Neural cell (in vitro differentiated cells): ENCODE measurements around the gene MAMLD1.

Source experiments
- EP300 ChIP-seq: fragments of 450-650 bp; conservative IDR thresholded peaks from 2 replicates; pipeline ENCODE4 v1.6.1; 2014; ENCODE audit warnings: antibody characterized with exemption, mild to moderate bottlenecking, moderate library complexity; ENCODE audit not compliant: poor library complexity, severe bottlenecking
- EZH2 ChIP-seq: fragments of 200-600, 300-800 bp; shearing (Covaris generic), sonication (generic); IDR thresholded peaks from 2 replicates; pipeline ENCODE4 v1.6.1; 2014; ENCODE audit warnings: antibody characterized with exemption, low read length, borderline replicate concordance, mild to moderate bottlenecking; ENCODE audit not compliant: insufficient read depth, poor library complexity, severe bottlenecking
- POLR2AphosphoS5 ChIP-seq: IDR thresholded peaks from 2 replicates; pipeline ENCODE4 v1.6.1; 2012
- RAD21 ChIP-seq: fragments of 450-650 bp; conservative IDR thresholded peaks from 2 replicates; pipeline ENCODE4 v1.6.1; 2014; ENCODE audit warnings: antibody characterized with exemption, mild to moderate bottlenecking, moderate library complexity
- SMC3 ChIP-seq: fragments of 450-650 bp; conservative IDR thresholded peaks from 2 replicates; pipeline ENCODE4 v1.6.1; 2014; ENCODE audit warnings: antibody characterized with exemption, mild to moderate bottlenecking, moderate library complexity; ENCODE audit not compliant: poor library complexity
- TAF1 ChIP-seq: IDR thresholded peaks from 2 replicates; pipeline ENCODE4 v1.6.1; 2012; ENCODE audit warnings: low read depth
- TF ChIP-seq, protein P1 (sequence below): fragments of 450-650 bp; IDR thresholded peaks from 2 replicates; pipeline ENCODE4 v1.5.1; 2014; ENCODE audit warnings: antibody characterized with exemption, mild to moderate bottlenecking, moderate library complexity; ENCODE audit not compliant: poor library complexity, severe bottlenecking
- TF ChIP-seq, protein P2 (sequence below): IDR thresholded peaks from 2 replicates; pipeline ENCODE4 v1.6.1; 2012; ENCODE audit warnings: borderline replicate concordance

DNA sequence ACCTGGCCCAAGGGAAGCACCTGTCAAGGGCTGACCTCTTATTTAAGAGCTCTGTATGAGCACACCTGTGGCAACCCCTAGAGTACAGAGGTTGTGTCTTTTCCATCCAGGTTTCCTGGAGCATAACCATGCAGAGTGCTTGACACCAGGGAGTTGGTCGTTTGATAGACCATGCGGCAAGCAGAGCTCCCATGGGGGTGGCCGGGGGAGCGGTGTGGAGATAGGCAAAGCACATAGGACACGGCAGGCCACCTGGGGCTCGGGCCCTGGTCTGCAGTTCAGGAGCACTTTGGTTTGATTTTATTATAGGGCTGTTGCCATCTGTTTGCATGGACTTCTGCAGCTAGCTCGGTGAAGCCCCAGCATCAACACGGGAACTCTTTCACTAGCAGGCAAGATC, 110.3 kb downstream of the MAMLD1 start:
- TF ChIP-seq, protein P1, sequence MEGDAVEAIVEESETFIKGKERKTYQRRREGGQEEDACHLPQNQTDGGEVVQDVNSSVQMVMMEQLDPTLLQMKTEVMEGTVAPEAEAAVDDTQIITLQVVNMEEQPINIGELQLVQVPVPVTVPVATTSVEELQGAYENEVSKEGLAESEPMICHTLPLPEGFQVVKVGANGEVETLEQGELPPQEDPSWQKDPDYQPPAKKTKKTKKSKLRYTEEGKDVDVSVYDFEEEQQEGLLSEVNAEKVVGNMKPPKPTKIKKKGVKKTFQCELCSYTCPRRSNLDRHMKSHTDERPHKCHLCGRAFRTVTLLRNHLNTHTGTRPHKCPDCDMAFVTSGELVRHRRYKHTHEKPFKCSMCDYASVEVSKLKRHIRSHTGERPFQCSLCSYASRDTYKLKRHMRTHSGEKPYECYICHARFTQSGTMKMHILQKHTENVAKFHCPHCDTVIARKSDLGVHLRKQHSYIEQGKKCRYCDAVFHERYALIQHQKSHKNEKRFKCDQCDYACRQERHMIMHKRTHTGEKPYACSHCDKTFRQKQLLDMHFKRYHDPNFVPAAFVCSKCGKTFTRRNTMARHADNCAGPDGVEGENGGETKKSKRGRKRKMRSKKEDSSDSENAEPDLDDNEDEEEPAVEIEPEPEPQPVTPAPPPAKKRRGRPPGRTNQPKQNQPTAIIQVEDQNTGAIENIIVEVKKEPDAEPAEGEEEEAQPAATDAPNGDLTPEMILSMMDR = no peak
- TF ChIP-seq EZH2 (no peak), EP300 (no peak), POLR2AphosphoS5 (no peak), SMC3 (no peak), TAF1 (no peak), RAD21 (no peak)
- TF ChIP-seq, protein P2, sequence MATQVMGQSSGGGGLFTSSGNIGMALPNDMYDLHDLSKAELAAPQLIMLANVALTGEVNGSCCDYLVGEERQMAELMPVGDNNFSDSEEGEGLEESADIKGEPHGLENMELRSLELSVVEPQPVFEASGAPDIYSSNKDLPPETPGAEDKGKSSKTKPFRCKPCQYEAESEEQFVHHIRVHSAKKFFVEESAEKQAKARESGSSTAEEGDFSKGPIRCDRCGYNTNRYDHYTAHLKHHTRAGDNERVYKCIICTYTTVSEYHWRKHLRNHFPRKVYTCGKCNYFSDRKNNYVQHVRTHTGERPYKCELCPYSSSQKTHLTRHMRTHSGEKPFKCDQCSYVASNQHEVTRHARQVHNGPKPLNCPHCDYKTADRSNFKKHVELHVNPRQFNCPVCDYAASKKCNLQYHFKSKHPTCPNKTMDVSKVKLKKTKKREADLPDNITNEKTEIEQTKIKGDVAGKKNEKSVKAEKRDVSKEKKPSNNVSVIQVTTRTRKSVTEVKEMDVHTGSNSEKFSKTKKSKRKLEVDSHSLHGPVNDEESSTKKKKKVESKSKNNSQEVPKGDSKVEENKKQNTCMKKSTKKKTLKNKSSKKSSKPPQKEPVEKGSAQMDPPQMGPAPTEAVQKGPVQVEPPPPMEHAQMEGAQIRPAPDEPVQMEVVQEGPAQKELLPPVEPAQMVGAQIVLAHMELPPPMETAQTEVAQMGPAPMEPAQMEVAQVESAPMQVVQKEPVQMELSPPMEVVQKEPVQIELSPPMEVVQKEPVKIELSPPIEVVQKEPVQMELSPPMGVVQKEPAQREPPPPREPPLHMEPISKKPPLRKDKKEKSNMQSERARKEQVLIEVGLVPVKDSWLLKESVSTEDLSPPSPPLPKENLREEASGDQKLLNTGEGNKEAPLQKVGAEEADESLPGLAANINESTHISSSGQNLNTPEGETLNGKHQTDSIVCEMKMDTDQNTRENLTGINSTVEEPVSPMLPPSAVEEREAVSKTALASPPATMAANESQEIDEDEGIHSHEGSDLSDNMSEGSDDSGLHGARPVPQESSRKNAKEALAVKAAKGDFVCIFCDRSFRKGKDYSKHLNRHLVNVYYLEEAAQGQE = no peak
